NOMO-1 (cell line): ENCODE data around the gene GTF2F2.
"Not testable (repeated sequence)": the region's sequence is repeated elsewhere in the genome, so short reads cannot be mapped to it uniquely, and the experiment has no call there.

Source experiments
- DNase-seq, 2 experiments: peaks; one replicate each; lab custom pipeline; 2025; ENCODE audit not compliant: unreplicated experiment in 2 of 2; lab: John Stamatoyannopoulos, UW

GTF2F2 gene

DNA sequence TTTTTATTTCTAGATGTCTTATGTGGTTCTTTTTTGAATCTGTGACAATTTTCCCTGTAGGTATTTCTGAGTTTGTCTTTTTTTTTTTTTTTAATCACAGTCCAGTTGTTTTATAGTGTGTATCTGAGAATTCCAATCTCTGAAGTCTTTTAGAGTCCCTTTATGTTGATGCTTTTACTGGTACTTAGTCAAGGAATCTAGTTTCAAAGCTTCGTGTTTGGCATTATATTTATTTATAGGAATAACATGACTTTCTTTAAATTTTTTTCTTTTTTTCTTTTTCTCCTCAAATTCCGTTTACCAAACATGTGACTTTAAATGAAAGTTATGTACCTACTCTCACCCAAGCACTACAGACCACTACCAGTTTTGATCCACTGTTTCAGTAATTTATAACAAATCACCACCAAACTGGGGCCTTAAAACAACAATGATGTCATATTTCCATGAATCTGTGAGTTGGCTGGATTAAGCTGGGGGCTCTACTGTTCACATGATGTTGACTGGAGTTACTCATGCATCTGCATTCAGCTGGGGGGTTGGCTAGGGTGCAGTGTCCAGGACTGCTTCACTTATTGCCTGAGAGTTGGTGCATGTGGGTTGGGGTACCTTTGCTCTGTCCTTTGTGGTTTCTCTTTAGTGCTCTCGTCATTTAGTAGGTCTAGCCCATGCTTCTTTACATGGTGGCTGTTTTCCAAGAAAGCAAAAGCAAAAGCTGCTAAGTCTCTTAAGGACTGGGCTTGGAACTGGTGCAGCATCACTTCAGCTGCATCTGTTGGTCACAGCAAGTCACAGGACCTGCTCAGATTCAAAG lies 58.2 kb downstream of the GTF2F2 start:
- no peak for DNase-seq

DNA sequence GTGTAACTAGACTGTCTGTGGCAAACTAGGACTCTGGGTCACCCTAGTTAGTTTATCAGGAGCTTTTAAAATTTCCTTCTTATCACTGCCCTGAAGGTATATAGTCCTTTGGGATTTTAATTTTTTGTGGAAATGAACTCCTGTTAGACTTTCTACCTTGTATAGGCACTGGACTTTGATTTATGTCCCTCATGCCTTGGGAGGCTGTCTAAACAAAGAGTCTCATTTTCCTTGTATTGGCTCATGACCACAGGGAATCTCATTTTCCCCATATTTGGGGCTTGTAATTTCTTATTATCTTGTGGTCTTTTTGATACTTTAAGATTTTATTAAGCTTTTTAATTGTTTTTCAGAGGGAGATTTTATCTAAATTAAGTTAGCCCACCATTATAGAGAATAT lies 59.1 kb downstream of the GTF2F2 start:
- no peak for DNase-seq

DNA sequence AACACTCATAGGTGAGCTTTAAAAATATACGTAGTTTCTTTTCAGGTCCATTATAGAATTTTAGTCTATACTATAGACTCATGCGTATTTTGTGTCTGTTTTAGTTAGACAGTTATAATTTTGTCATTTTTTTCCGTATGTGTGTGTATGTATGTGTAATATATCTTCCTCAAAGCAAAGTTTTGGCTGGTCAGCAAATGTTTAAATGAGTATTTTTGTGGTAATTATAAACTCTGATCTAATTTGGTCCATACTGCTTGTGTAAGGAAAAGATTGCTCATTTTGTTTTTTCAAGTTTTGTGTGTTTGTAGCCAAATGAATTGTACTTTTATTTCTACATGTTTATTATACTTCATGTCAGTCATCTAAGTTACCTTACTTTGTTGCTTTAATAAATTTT lies 60.0 kb downstream of the GTF2F2 start:
- DNase-seq, result no peak

DNA sequence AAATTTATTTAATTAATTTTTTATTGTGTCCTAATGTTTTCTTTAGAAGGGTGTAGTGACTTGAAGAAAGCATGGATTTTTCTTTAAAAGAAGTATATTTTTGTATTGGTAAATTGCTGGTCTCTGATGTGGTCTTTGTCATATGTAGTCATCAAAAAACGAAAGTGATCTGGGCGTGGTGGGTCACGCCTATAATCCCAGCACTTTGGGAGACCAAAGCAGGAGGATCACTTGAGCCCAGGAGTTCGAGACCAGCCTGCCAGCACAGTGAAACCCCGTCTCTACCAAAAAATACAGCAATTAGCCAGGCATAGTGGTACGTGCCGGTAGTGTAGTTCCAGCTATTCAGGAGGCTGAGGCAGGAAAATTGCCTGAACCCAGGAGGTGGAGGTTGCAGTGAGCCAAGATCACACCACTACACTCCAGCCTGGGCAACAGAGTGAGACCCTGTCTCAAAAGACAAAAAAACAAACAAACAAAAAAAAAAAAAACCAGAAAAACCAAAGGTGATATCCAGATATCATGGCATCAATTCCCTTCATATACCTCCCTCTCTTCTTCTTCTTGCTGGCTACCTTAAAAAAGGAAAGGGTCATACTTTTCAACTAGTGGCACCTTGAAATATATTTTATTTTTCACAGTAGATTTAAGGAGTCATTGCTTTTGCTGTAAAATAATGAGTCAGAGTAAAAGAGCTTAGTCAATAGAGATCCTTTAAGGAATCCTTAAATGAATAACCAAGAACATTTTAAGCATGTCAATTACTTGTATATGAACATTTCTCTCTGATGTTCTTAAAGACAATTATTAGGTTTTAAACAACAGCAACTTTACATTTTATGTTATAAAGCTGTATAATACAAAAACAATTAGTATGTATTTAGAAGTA lies 60.6 kb downstream of the GTF2F2 start:
- DNase-seq, result no peak

DNA sequence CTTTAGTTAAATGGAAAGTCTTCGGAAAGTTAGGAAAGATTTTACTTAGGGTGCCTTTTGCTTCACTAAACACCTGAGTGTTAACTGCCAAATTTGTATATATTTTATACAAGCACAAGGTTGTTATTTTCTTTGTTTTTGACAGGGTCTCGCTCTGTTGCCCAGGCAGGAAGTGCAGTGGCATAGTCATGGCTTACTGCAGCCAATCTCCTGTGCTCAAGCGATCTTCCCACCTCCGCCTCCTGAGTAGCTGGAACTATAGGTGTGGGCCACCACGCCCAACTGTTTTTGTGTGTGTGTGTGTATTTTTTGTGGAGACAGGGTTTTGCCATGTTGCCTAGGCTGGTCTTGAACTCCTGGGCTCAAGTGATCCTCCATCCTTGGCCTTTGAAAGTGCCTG lies 64.4 kb downstream of the GTF2F2 start:
- no peak for DNase-seq

DNA sequence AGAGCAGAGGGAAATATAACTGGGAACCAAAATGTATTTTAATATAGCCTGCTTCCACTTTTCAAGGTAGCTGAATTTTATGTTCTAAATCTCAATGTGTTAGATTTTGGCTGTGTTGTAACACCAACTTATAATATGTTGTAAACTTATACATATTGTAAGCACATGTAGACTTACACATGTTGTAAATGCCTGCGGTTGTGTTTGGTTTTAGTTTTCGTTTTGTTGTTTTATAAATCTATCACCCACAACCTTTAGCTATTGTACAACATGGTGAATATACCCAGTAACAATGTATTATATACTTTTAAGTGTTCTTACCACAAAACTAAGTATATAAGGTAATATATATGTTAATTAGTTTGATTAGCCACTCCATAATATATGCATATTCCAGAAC lies 65.0 kb downstream of the GTF2F2 start:
- DNase-seq, result no peak

DNA sequence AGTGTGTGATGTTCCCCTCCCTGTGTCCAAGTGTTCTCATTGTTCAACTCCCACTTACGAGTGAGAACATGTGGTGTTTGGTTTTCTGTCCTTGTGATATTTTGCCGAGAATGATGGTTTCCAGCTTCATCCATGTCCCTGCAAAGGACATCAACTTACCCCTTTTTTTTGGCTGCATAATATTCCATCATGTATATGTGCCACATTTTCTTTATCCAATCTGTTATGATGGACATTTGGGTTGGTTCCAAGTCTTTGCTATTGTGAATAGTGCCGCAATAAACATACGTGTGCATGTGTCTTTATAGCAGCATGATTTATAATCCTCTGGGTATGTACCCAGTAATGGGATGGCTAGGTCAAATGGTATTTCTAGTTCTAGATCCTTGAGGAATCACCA lies 68.8 kb downstream of the GTF2F2 start:
- not testable (repeated sequence) for DNase-seq

DNA sequence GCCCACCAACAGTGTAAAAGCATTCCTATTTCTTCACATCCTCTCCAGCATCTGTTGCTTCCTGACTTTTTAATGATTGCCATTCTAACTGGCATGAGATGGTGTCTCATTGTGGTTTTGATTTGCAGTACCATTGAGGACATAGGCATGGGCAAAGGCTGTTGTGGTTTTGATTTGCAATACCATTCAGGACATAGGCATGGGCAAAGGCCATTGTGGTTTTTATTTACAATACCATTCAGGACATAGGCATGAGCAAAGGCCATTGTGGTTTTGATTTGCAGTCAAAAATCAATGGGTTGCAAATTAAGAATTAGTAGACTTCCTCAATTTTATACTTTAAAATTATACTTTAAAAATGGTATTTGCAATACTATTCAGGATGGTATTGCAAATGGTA lies 69.2 kb downstream of the GTF2F2 start:
- DNase-seq, result not testable (repeated sequence)

DNA sequence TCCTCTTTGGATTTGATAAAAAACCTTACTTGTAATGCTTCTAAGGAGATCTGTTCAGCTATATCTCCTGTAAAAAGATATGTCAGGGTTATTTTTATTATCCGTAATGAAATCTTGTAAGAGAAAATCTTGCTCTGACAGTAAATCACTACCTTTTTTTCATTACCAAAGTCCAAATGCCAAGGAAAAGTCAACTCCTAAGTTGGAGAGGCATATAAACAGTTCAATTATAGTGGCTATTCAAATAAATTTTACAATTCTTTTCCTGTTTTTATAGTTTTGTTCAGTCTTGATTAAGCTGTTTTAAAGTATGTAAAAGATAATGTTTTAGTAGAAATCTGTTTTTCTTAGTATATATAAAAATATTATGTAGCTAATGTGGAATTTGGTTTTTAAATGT lies 71.6 kb downstream of the GTF2F2 start:
- no peak for DNase-seq

DNA sequence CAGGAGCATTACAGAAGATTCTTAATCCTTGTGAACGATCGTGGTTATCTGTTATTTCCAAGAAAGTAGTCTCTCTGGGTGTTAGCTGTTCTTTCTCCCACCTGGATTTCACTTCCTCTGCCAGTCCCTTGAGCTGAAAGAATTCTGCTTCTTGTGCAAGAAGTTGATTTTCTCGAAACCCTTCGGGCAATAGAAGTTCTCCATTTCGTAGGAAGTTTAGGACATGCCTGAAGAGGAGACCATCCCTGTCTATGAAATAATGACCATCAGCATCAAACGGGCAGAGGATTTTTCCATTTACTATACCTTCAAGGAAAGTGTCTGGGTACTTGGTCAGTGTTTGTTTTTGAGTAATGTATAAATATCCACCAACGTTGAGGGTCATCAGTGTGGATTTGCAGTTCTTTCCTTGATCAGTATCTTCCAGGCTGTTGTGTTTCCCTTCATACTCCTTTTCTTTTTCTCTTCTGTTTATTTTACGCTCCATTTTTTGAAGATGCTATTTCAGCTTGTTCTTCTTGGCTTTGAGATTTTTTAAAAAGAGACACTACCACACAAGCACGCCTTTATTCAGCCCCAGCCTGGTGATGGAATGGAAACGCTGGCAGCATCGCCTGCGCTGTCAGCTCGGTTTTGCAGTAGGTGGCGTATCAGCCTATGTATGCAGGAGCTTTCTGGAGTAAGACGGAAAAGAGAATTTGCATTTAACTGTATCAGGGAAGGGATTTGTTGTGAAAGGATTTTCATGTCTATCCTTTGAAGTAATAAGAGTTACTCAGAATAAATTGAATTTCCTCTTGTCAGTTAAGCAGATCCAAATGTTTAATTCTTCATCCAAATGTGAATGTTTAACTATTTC lies 74.0 kb downstream of the GTF2F2 start:
- DNase-seq, result no peak

DNA sequence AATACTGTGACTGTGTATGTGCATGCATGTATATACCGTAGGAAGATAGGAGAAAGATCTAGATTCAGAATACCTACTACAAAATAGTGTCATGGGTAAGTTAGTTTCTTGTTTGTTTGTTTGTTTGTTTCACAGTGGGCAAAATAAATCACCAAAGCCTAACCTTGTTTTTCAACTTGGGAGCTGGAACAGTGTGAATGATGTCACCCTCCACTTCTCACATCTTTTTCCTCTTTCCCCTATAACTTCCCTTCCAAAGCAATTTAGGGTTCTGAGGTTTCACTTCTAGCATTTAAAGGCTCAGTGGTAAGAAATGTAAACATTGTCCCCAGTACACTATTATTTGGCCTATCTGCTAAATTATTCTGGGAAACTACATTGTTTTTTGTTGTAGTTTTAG lies 75.1 kb downstream of the GTF2F2 start:
- peak in 1 of 2 experiments; percentile 4 for DNase-seq

DNA sequence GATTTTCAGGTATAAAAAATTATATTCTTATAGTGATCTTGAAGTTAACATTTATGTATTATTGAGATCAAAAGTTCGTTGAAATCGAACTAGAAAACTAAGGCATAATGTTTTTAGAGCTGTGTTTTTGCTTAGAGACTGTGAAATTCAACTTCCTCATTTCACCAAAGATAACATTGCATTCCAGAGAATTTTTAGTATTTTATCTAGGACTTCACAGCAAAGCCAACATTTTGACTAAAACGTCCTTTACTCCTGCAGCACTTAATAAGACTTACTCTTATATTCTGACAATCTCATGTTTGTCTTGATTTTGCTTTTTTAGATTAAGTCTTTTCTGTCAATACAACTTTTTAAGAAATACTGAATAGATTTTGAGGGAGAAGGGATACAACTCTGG lies 75.8 kb downstream of the GTF2F2 start:
- DNase-seq, result peak in 1 of 2 experiments; percentile 3

DNA sequence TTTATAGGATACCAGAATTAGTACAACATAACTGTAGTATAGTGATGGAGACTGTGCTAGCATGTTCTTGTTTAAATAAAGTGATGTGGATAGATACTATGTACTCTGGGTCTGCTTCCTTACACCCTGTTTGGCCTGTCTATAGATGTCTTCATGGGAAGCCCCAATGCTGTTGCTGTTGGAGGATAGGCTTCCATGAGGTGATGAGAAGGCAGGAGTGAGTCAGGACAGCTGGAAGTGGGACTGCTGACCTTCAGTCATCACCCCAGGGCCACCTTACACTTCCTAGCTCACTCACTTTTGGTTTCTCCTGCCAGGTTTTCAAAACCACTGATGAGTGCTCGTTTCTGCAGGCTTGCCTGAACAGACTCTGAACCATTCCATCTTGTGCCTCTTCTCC lies 76.3 kb downstream of the GTF2F2 start:
- no peak for DNase-seq

DNA sequence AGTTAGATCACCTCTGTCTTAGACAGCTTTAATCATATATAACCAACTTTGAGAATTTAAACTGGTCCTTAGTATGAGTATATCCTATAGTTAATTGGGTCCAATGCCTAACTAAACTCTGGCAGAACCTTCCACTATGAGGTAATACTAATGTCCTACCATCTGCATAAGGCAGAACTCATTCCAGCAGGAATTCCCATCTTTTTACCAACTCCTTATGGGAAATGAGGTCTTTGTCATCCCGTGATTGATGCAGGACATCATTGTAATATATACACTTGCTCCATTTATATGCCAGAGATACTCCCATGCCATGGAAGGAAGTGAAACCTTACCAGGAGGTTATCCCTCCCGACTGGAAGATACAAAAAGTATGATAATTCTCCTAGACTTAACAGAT lies 77.7 kb downstream of the GTF2F2 start:
- no peak for DNase-seq

DNA sequence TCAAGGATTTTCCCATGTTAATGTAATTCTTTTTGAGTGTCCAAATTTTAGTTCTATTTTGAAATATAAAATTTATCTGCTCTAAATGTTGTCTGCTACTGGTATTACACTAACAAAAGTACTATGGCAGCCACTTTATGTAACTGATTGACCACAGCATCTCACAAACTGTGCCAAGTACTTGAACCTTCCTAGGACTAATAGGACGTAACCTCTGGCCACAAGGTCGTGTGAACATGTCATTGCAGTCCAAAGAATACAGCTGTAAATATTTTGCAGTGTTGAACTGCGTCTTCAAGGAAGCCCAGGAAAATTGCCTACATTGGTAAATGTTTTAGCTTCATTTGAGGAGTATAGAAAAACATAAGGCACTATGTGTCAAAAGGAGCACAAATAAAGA lies 78.6 kb downstream of the GTF2F2 start:
- no peak for DNase-seq

DNA sequence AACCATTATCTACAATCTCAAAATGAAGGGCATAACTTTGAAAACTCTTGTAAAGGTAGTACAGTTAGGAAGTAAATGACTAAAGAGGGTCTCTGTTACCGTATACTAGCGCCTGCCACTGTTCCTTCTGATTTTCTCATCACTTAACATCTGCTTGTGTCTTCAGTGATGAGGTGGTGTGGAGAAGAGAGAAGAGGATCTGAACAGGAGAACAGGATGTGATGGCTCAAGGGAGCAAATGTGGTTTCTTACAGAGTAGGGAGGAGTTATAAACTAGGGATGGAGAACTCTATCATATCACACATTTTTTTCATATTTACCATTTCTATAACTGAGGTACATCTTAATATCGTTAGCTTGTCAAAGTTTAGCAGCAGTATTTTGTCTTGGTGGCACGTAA lies 79.4 kb downstream of the GTF2F2 start:
- no peak for DNase-seq

DNA sequence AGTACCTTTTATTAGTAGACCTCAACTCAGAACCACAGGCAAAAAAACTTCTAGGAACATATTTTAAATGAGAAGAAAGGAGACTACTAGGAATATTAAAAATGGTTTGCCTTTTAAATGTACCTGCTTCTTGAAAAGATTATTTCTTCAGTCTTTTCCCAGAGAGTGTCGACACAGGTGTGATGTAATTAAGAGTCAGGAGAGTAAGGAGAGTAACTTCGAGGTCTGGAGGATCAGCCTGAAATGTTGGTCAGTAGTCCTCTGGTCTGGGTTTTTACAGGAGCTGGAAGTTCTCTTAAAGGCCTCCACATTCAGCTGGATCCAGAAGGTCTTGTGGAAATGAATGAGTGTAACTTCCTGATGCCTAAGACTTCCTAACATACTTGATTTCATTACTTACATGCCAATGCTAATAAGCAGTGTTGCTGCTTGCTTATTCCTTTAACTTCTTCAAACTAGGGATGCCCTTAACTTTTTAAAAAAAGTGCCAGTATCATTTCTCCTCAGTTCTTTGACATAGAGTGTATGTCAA lies 80.5 kb downstream of the GTF2F2 start, which contains the start of gene KCTD4:
Gene KCTD4 (minus strand): TSS at position 345 of the 532 bp plus-strand sequence. CDS start 6,478 bp downstream, outside the sequence.
- DNase-seq, result no peak

DNA sequence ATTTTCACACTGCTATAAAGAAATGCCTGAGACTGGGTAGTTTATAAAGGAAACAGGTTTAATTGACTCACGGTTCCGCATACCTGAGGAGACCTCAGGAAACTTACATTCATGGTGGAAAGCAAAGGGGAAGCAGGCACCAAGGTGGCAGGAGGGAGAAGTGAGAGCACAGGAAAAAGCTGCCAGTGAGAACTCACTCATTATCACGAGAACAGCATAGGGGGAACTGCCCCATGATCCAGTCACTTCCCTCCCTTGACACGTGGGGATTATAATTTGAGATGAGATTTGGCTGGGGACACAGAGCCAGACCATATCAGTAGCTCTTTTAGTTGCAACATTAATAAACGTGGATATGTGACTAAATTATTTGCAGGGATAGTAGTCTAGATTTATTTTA lies 84.8 kb downstream of the GTF2F2 start:
- DNase-seq, result no peak

DNA sequence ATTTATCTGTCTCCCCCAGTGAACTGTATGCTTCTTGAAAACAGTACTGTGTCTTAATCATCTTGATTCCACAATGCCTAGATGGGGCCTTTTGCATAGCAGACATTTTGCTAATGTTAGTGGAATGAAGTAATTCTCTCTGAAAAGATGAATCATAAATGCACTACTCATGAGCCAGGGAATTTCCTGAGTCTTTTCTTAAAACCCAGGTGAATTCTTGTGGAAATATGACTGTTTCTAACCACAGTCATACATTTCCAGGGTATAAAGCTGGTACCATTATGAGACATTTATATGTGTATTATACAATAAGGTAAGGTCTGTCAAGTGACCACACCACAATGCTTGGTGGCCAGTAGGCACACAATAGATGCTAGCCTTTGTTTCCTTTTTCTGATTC lies 86.0 kb downstream of the GTF2F2 start:
- DNase-seq, result no peak

DNA sequence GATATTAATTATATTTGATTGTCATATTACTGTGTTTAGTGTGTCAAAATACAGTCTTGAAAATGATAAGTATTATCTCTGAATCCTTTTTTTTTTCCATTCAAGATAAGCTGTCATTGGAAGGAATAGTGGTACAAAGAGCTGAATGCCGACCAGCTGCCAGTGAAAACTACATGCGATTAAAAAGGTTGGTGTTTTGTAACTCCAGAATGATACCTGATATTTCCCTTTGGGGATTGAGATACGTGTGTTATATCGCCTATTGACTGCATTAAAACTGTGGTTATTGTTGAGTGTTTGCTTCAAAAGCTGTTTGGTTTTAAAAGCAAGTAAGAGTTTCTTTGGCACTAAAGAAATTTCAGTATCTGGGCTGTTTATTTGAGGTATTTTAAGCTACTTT lies 87.0 kb downstream of the GTF2F2 start:
- DNase-seq, result no peak

DNA sequence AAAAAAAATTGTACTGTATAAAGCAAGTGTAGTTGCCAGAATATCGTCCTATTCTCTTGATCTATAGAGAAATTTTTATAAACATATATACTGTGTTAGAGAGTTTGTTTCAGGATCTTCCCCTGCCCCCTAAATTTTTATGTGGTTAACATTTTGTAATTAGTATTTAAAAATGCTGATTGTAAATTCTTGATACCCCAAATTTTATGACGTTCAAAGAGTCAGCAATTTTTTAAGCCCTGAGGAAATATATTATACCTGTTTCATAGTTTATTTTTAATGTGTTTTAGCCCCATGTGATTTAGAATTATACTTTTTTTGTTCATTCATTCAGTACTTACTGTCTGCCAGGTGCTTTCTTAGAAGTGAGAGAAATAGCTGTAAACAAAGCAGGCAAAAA lies 87.8 kb downstream of the GTF2F2 start:
- no peak for DNase-seq
